Superior temporal gyrus (tissue), 1 donor: ENCODE results near the gene SLC25A39.
"Not testable (repeated sequence)": the region's sequence is repeated elsewhere in the genome, so short reads cannot be mapped to it uniquely, and the experiment has no call there.

ENCODE experiments used
- DNase-seq: peaks from one replicate; pipeline ENCODE4 v3.0.0-alpha.2; 2016; ENCODE audit errors: extremely low spot score

The SLC25A39 gene

DNA sequence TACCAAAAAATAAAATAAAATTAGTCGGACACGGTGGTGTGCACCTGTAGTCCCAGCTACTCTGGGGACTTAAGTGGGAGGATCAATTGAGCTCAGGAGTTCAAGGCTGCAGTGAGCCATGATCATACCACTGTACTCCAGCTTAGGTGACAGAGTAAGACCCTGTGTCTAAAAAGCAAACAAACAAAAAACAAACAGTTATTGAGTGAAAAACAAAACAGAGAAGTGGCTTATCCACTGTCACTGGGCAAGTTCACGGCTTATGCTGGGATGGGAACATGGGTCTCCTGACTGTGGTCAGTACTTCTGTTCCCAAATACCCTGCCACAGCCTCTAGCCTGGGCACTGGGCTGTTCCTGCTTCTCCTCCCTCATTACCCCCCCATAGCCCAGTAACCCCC, 10.9 kb upstream of the SLC25A39 start:
- DNase-seq: no peak

- DNase-seq: no peak
Measured at GRCh38 chr17:44334727-44335126, 10.1 kb upstream of the SLC25A39 start.

DNA sequence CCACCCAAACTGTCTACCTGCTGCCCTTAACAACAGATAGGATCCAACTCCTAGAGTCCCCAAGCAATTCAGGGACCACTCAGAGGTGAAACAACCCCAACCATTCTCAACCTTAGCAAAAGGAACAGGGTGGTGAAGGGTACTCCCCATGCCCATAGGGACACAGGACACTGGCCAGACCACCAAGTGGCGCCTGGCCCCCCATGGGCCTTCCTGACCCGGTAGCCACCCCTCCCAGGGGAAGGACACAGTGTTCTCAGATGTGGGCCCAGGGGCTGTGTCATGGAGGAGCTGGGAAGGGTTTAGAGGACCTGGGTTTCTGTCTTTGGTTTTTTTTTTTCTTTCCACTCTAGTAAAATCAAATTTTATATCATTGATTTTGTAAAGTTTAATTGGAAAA, 9.7 kb upstream of the SLC25A39 start:
- DNase-seq: no peak

GRCh38 chr17:44333371-44333770, 8.7 kb upstream of the SLC25A39 start:
- no peak for DNase-seq

- peak; percentile 96 for DNase-seq
Measured at GRCh38 chr17:44331249-44331760, 6.7 kb upstream of the SLC25A39 start.

DNA sequence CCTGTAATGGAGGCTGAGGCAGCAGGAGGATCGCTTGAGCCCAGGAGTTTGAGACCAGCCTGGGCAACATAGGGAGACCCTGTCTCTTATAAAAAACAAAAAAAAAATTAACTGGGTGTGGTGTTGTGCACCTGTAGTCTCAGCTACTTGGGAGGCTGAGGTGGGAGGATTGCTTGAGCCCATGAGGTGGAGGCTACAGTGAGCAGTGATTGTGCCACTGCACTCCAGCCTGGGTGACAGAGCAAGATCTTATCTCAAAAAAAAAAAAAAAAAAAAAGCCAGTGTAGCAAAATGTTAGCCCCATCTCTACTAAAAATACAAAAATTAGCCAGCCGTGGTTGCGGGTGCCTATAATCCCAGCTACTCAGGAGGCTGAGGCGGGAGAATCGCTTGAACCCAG, 5.6 kb upstream of the SLC25A39 start:
- DNase-seq: not testable (repeated sequence)

DNA sequence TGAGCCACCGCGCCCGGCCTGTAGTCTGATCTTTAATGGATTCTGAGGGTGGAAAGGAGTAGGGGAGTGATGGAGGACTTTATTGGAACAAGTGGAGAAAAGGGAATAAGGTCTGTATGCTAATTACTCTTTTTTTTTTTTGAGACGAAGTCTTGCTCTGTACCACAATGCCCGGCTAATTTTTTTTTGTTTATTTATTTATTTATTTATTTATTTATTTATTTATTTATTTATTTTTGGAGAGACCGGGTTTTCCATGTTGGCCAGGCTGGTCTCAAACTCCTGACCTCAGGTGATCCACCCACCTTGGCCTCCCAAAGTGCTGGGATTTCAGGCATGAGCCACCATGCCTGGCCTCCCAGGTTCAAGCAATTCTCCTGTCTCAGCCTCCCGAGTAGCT, 4.9 kb upstream of the SLC25A39 start:
- not testable (repeated sequence) for DNase-seq

DNA sequence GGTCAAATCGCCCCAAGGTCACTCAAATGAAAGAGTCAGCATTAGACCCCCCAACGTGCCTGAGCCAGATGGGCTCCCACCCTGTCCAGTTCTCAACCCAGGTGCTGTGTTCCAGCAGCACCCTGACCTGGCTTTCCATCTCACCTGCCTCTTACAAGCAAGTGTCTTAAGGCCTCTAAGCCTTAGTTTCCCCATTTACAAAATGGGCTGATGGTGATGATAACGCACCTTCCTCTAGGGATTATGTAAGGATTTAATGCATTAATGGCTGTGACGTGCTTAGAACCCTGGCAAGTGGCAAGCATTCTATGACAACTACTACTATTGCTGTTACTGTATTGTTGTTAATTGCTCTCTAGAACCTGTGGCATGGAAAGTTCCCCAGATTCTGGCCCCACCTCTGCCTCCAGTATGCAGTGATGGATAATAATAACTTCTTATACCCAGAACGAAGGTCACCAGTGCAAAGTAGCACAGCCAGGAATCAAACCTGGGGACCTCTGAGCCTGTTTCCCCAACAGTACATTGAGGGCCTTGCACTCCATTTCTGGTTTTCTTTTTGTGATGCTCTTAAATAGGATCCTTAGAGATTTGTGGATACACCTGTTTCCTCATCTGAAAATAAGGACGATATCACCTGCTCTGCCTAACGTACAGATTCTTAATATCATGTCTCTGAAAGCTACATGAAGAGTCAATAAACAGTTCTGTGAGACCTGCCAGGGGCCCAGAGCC, 3.3 kb upstream of the SLC25A39 start:
- DNase-seq: no peak

DNA sequence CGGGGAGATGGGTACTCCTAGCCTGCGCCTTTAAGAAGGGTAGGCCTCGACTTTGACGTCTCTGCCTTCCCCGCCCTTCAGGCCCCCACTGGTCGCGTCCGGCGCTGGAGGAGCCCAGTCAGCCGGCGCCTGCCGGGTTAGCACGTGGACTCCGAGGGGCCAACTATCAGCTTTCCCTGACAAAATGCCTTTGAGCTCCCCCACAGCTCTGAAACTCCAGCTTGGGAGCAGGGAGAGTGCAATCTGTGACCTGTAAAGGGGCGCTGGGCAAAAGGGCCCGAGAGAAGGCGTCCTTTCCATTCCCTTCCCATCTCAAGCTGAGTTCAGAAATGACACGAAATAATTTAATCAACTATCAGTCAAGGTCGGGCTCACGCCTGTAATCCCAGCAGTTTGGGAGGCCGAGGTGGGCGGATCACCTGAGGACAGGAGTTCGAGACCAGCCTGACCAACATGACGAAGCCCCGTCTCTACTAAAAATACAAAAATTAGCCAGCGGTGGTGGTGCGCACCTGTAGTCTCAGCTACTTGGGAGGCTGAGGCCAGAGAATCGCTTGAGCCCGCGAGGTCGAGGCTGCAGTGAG, 2.3 kb upstream of the SLC25A39 start:
- peak; percentile 99 for DNase-seq

DNA sequence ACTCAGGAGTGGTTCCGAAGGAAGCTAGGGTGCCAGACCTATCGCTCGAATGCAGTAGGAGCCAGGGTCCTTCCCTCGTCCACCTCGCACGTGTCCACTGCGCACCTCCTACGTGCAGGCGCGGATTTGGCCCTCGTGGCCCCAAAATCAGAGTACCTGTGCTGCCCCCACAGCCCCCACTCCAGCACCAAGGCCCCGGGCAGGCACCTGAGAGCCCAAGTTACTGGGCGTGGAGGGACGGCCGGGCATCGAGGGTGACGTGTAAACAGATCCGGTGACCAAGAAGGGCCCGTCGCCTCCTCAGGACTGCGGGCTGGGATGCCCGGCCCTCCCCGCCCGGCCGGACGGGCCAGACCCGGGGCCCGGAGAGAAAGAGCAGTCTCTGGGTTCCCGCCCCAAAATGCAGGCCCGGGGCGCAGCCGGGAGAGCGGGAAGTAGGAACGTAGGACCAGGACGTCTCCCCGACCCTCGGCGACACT, 492 bp downstream of the SLC25A39 start:
- DNase-seq: no peak

GRCh38 chr17:44323359-44324091, 1.1 kb downstream of the SLC25A39 start:
- DNase-seq: no peak

- DNase-seq: no peak
Measured at GRCh38 chr17:44322236-44322895, 2.3 kb downstream of the SLC25A39 start.

DNA sequence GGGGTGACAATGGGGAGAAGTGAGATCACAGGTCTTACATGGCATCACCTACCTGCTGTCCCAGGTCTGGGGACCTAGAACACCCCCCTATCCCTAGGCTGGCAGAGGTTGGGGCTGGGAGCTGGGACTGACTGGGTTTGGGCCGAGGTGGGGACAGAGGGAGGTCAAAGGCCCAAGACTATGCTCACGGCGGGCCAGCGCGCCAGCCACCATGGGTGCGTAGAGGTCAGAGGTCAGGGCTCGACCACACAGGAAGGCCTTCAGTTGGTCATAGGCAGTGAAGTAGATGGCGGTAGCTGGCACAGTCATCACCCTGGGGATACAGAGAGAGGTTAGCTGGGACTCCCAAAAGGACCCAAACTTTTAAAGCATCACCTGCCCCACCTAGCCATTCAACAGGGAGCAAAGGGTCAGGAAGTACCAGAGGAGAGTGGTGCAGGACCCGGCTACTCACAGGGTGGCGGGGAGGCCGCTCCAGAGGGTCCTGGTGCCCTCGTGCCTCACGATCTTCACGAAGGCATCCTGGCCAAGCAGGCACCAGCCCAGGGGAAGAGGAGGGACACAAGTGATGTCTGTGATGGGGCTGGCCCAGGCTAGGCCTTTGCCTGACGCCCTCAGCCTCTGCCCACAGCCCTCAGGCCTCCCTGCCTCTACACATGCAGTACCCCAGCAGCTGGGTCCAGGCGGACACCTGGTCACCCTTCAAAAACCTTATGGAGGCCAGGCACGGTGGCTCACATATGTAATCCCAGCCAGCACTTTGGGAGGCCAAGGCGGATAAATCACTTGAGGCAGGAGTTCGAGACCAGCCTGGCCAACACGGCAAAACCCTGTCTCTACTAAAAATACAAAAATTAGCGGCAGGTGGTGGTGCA, 3.1 kb downstream of the SLC25A39 start:
- DNase-seq: no peak

GRCh38 chr17:44320066-44320465, 4.6 kb downstream of the SLC25A39 start:
- DNase-seq: no peak

GRCh38 chr17:44318077-44318892, 6.3 kb downstream of the SLC25A39 start:
- DNase-seq: no peak

- no peak for DNase-seq
Measured at GRCh38 chr17:44317545-44317944, 7.1 kb downstream of the SLC25A39 start.

DNA sequence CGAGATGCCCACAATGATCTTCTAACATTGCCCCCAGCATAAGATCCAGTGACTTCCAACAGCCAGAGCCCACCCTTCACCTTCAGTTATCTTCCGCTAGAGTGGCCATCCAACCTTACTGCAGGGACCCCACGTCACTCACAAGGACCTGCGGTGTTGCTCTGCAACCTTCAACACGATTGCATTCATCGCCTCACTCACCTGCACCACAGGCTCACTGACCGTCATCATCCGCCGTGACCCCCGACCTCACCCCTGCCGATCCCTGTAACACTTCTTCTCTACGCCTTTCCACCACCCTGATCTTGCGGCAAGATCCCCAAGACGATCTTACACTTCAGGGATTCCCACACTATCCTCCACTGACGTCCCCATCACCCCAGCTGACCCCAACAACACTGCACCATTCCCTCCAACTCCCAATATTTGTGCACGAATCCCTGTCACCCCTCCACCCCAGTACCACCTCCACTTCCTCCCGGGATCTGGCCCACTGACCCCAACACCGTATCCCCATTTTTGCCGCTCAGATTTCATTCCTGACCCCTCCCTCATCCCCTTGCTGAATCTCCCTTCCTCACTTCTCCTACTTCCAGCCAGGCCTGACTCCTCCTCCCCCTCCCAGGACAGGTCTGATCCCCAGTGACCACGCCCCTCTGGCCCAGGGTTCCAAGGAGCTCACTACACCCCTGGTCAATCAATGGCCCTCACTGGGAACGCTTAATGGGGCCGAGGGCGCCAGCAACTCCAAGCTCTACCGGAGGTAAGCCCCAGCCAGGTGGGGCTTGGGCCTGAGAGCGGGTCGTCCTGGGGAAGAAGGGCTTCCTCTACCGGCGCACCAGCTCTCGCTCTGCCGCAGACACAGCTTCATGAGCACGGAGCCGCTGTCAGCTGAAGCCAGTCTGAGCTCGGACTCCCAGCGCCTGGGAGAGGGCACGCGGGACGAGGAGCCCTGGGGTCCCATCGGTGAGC, 8.6 kb downstream of the SLC25A39 start:
- DNase-seq: no peak

DNA sequence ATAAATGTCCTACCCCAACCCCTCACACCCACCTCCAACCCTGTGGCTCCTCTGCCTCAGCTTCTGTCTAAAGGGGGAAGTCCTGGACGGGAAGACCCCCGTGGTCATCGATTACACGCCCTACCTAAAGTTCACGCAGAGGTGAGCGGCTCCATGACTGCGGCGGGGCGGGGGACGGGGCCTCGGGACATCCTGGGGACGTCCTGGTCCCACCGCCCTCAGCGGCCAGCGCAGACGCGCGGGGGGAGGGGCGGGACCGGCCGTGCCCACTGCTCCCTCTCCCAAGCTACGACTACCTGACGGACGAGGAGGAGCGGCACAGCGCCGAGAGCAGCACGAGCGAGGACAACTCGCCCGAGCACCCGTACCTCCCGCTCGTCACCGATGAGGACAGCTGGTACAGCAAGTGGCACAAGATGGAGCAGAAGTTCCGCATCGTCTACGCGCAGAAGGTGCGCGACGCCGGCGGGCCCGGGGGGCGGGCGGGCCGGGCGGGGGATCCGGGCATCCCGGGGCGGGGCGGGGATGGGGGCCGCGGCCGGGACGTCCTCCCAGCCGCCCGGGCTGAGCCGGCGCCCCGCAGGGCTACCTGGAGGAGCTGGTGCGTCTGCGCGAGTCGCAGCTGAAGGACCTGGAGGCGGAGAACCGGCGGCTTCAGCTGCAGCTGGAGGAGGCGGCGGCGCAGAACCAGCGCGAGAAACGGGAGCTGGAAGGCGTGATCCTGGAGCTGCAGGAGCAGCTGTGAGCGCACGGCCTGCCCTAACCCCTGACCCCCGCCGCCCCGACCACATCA, 9.6 kb downstream of the SLC25A39 start:
- DNase-seq: no peak
